Calu3 (cell line): Measurements from ENCODE around the gene PCOLCE2. TPM values are rescaled to one million over a fixed set of nuclear protein-coding genes. Genes with fewer than 3 reads are reported as not detected.

Experiments
- BruUV-seq: library from RNA; stranded (reverse); fragments of 400-500 nt; replicated peaks from 2 replicates; lab custom pipeline; 2021; lab: Mats Ljungman, UMichigan
- CTCF ChIA-PET: fragments of 300-600 bp; sonication (Branson Sonifier 250); formaldehyde crosslinking; loops from one replicate; lab custom pipeline; 2022; ENCODE audit warnings: antibody characterized with exemption; lab: Charles Lee
- DNase-seq: peaks from one replicate; pipeline ENCODE4 v3.0.0; 2022
- H3K27ac Mint-ChIP-seq: one replicate; pipeline ENCODE4 v1.8.0; 2022; ENCODE audit warnings: mixed read lengths; ENCODE audit not compliant: unreplicated experiment
- H3K27me3 Mint-ChIP-seq: one replicate; pipeline ENCODE4 v1.8.0; 2022; ENCODE audit warnings: mixed read lengths; ENCODE audit not compliant: unreplicated experiment
- H3K36me3 Mint-ChIP-seq: one replicate; pipeline ENCODE4 v1.8.0; 2022; ENCODE audit warnings: mild to moderate bottlenecking, moderate library complexity, mixed read lengths; ENCODE audit not compliant: insufficient read depth, unreplicated experiment
- H3K4me1 Mint-ChIP-seq: one replicate; pipeline ENCODE4 v1.8.0; 2022; ENCODE audit warnings: mild to moderate bottlenecking, low read depth, mixed read lengths; ENCODE audit not compliant: unreplicated experiment
- H3K4me3 Mint-ChIP-seq: one replicate; pipeline ENCODE4 v1.8.0; 2022; ENCODE audit warnings: mild to moderate bottlenecking, low read depth, moderate library complexity, mixed read lengths; ENCODE audit not compliant: unreplicated experiment
- H3K9me3 Mint-ChIP-seq: one replicate; pipeline ENCODE4 v1.8.0; 2022; ENCODE audit warnings: low read depth, mixed read lengths; ENCODE audit not compliant: unreplicated experiment
- CTCF ChIP-seq: fragments of 200-600 bp; IDR thresholded peaks from one replicate; pipeline ENCODE4 v1.8.0; 2022; ENCODE audit warnings: antibody characterized with exemption; ENCODE audit not compliant: unreplicated experiment
- intact Hi-C: fragments of 100-400 bp; cut with micrococcal nuclease; formaldehyde crosslinking; loops from one replicate; pipeline ENCODE4 v1.10.0; 2022; ENCODE audit not compliant: unreplicated experiment
- total RNA-seq: library from RNA; stranded (reverse); gene quantifications from 2 replicates; pipeline ENCODE4 v1.2.3, GENCODE V29; 2022

PCOLCE2 gene
- total RNA-seq, 1 experiment from 2014 or later, result 9.6 TPM

DNA sequence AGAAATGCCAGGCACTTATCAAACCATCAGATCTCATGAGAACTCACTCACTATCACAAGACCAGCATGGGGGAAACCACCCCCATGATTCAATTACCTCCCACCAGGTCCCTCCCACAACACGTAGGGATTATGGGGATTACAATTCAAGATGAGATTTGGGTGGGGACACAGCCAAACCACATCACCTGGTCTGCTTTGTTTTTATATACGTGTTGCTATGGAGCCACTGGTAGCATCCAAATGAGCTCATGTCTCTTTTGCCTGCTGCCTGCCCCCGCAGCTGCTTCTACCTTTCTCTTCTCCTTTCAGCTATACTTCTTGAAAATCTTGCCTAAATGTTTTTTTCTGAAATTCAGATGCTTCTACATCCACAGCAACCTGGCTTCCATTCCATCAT is 26.8 kb upstream of the PCOLCE2 start:
- intact Hi-C loops, result no loop called here
- H3K4me3 Mint-ChIP-seq, result no peak overlapping the region
- no peaks in the 10 kb centered on the region for H3K9me3 Mint-ChIP-seq
- CTCF ChIA-PET, result no interaction called here
- no peak overlapping the region for H3K27ac Mint-ChIP-seq
- H3K4me1 Mint-ChIP-seq, result peaks cover 6% of the 10 kb centered on the region
- no peak for DNase-seq
- no peak for TF ChIP-seq CTCF
- peaks cover 22% of the 10 kb centered on the region for H3K27me3 Mint-ChIP-seq
- no TSS peak for BruUV-seq
- no peaks in the 10 kb centered on the region for H3K36me3 Mint-ChIP-seq

DNA sequence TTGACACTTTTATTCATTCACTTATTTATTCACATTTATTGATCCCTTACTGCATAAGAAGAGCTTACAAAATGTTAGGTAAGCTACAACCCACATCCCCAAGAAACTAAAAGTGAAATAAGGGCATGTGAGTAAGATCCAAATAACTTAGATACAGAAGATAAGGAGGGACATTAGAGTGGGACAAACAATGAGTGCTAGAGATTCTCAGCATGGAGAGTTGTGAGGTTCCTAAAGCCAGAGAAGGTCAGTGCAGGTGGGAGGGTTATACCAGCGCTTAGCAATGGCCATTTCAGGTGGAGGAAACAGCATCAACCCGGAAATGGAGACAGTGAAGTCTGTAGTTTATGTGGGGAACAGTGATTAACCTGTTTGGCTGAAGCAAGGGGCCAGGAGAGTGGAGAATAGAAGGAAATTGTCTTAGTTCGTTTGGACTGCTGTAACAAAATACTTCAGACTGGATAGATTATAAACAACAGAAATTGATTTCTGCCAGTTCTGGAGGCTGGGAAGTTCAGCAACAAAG is 25.5 kb upstream of the PCOLCE2 start:
- no peak overlapping the region for H3K27ac Mint-ChIP-seq
- no TSS peak for BruUV-seq
- intact Hi-C loops, result no loop called here
- no peak for TF ChIP-seq CTCF
- no peaks in the 10 kb centered on the region for H3K36me3 Mint-ChIP-seq
- H3K27me3 Mint-ChIP-seq, result peaks cover 28% of the 10 kb centered on the region
- DNase-seq, result no peak
- peaks cover 6% of the 10 kb centered on the region for H3K4me1 Mint-ChIP-seq
- CTCF ChIA-PET, result no interaction called here
- no peaks in the 10 kb centered on the region for H3K9me3 Mint-ChIP-seq
- H3K4me3 Mint-ChIP-seq, result no peak overlapping the region

DNA sequence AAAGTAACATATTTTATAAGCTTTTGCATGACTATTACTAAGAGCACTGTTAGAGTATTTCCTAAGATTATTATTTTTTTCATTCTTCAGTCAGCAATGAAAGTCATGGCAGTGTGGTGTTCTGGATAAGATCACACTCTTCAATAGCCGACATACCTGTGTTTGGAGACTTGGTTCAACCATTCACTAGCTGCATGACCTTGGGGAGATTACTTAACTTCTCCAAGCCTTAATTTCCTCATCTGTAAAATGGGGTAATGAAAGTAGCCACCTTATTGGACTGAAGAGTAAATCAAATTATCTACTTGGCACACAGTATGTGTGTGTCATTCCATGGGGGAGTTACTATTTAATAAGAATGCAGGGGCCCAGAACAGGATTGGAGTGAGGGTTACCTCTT is 24.5 kb upstream of the PCOLCE2 start:
- no TSS peak for BruUV-seq
- no peak for TF ChIP-seq CTCF
- Mint-ChIP-seq H3K27ac (no peak overlapping the region), H3K9me3 (no peaks in the 10 kb centered on the region), H3K36me3 (no peaks in the 10 kb centered on the region), H3K27me3 (peaks cover 37% of the 10 kb centered on the region), H3K4me1 (peaks cover 6% of the 10 kb centered on the region), H3K4me3 (no peak overlapping the region)
- intact Hi-C loops, result no loop called here
- CTCF ChIA-PET, result no interaction called here
- DNase-seq, result no peak

DNA sequence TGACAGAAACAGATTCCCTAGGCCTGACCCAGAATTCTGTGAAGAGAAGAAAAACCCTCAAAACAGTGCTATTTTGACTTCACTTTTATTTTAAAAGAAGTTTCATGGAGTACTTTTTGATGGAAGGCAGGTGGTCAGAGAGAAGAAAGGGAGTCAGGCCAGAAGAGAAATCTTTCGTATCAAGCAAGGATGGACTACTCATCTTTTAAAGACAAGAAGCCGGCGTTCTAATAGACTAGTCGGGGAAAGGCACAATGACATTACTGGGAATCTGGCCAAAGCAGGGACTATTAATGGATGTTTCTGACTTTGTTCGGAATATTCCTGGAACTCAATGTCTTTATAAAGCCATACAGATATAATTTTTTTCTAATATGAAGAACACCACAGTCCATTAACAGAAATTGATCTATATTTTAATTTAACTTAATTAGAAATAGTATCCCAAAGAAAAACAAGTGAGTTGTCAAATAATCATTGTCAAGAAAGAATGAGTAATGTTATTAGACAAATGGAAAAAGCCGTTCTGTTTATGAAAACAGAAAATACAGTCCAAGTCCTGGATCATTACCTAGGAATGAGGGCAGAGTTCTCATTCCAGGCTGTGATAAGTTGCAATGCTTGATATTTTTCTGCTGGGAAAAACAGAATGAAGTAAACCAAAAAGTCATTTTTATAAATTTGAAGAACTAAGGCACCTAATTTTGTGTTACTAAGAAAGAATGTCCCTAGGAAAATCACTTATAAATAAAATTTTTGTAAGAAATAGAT is 23.7 kb upstream of the PCOLCE2 start:
- Mint-ChIP-seq H3K4me1 (peaks cover 6% of the 10 kb centered on the region), H3K4me3 (no peak overlapping the region), H3K9me3 (no peaks in the 10 kb centered on the region), H3K27ac (no peak overlapping the region), H3K27me3 (peaks cover 45% of the 10 kb centered on the region), H3K36me3 (no peaks in the 10 kb centered on the region)
- intact Hi-C loops, result no loop called here
- CTCF ChIA-PET, result no interaction called here
- TF ChIP-seq CTCF, result no peak
- no TSS peak for BruUV-seq
- DNase-seq, result no peak
